Stimulated activated naive CD8-positive, alpha-beta T cell treated with anti-CD3 and anti-CD28 coated beads, Interleukin-15, amount 100 ng/mL, for 72 hours (primary cell): Measurements from ENCODE around the gene ACOX1.

Experiments
- ATAC-seq: fragments of 150-1000 bp; cut with Tn5 transposase; 2 replicates; pipeline ENCODE4 v1.10.0; 2021; ENCODE audit warnings: mild to moderate bottlenecking, moderate library complexity
- DNase-seq, 2 donors: peaks; one replicate each; pipeline ENCODE4 v3.0.0; 2021 to 2022
- H3K27ac Mint-ChIP-seq, 2 donors: one replicate each; pipeline ENCODE4 v1.8.0; 2022; ENCODE audit warnings: mild to moderate bottlenecking in 2 of 2, mixed read lengths in 2 of 2, moderate library complexity in 2 of 2
- H3K27me3 Mint-ChIP-seq: one replicate; pipeline ENCODE4 v1.8.0; 2022; ENCODE audit warnings: mixed read lengths
- H3K4me1 Mint-ChIP-seq: one replicate; pipeline ENCODE4 v1.8.0; 2022; ENCODE audit warnings: mild to moderate bottlenecking, mixed read lengths
- H3K4me3 Mint-ChIP-seq, 2 donors: one replicate each; pipeline ENCODE4 v1.8.0; 2022; ENCODE audit warnings: mild to moderate bottlenecking in 2 of 2, mixed read lengths in 2 of 2, moderate library complexity in 1 of 2
- H3K9me3 Mint-ChIP-seq, 2 donors: one replicate each; pipeline ENCODE4 v1.8.0; 2022; ENCODE audit warnings: mixed read lengths in 2 of 2

The ACOX1 gene

DNA sequence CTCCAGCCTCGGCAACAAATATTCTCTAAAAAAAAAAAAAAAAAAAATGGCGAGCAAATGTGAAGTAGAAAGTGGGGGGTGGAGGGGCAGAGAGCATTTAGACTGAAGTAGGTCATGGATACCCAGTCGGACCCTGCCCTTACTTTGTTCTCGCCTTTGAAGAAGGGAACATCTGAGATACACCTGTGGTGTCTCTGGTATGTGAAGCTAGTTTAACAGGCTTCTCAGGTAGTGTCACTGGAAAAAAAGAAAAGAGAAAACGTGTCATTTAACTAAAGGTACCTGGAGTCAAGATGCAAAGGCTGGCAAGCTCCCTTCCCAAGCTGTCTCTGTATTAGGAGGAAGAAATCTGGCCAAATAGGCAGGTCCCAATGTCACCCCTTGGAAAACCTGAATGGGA lies 46.1 kb downstream of the ACOX1 start:
- Mint-ChIP-seq H3K4me1 (no peaks in the 10 kb centered on the region), H3K27me3 (no peaks in the 10 kb centered on the region), H3K9me3 (no peaks in the 10 kb centered on the region), H3K4me3 (no peak overlapping the region), H3K27ac (no peak overlapping the region)
- ATAC-seq (no peak), DNase-seq (no peak)

DNA sequence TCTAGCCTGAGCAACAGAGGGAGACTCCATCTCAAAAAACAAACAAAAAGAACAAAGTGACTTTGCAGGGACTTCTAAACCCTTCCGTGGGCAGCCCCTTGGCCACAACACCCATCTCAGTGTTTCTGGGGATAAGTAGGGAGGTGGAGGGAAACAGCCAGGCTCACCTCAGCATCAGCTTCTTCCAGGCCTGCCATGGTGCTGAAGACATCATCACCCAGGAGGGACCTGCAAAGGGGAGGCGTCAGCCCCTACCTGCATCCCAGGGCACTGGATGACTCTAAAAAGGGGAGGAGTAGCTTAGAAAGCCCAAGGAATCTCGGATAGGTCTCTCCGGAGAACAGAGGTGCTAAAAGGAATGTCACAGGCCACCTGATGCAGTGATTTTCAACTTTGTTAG lies 47.9 kb downstream of the ACOX1 start:
- no peaks in the 10 kb centered on the region for H3K4me1 Mint-ChIP-seq
- DNase-seq, result no peak
- no peak overlapping the region for H3K4me3 Mint-ChIP-seq
- H3K9me3 Mint-ChIP-seq, result no peaks in the 10 kb centered on the region
- no peaks in the 10 kb centered on the region for H3K27me3 Mint-ChIP-seq
- no peak for ATAC-seq
- no peak overlapping the region for H3K27ac Mint-ChIP-seq

GRCh38 chr17:75927286-75927922 lies 51.6 kb downstream of the ACOX1 start:
- H3K9me3 Mint-ChIP-seq, result no peaks in the 10 kb centered on the region
- no peak for DNase-seq
- no peak overlapping the region for H3K27ac Mint-ChIP-seq
- no peaks in the 10 kb centered on the region for H3K27me3 Mint-ChIP-seq
- no peaks in the 10 kb centered on the region for H3K4me1 Mint-ChIP-seq
- no peak overlapping the region for H3K4me3 Mint-ChIP-seq
- no peak for ATAC-seq

DNA sequence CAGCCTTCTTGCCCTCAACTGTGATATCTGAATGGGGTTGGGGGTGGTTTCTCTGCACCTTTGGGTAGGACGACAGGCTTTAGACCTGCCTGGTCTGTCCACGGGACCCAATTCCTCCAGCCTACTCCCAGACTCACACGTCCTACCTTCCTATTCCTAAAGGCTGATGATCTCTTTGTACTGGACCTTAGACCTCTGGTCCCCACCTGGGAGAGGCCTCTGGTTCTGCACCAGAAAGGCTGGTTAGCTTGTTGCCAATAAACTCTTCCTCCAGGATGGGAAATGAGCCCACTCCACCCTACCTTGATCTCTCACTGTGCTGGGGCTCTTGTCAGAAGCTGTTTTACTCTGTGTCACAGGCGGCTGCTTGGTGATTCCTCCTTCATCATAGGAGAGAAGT lies 52.5 kb downstream of the ACOX1 start:
- Mint-ChIP-seq H3K4me3 (no peak overlapping the region), H3K4me1 (no peaks in the 10 kb centered on the region), H3K9me3 (no peaks in the 10 kb centered on the region), H3K27ac (no peak overlapping the region), H3K27me3 (no peaks in the 10 kb centered on the region)
- ATAC-seq (no peak), DNase-seq (no peak)

GRCh38 chr17:75925912-75926311 lies 53.1 kb downstream of the ACOX1 start:
- no peaks in the 10 kb centered on the region for H3K4me1 Mint-ChIP-seq
- H3K27me3 Mint-ChIP-seq, result no peaks in the 10 kb centered on the region
- no peak for ATAC-seq
- H3K9me3 Mint-ChIP-seq, result no peaks in the 10 kb centered on the region
- H3K27ac Mint-ChIP-seq, result no peak overlapping the region
- H3K4me3 Mint-ChIP-seq, result no peak overlapping the region
- DNase-seq, result no peak

GRCh38 chr17:75925103-75925502 lies 53.9 kb downstream of the ACOX1 start:
- no peak overlapping the region for H3K4me3 Mint-ChIP-seq
- H3K9me3 Mint-ChIP-seq, result no peaks in the 10 kb centered on the region
- H3K27ac Mint-ChIP-seq, result no peak overlapping the region
- no peak for DNase-seq
- ATAC-seq, result no peak
- H3K27me3 Mint-ChIP-seq, result no peaks in the 10 kb centered on the region
- no peaks in the 10 kb centered on the region for H3K4me1 Mint-ChIP-seq

GRCh38 chr17:75922963-75923874 lies 55.7 kb downstream of the ACOX1 start:
- peak overlapping the region in 1 of 2 donors; percentile 42 for H3K27ac Mint-ChIP-seq
- no peaks in the 10 kb centered on the region for H3K4me1 Mint-ChIP-seq
- H3K9me3 Mint-ChIP-seq, result no peaks in the 10 kb centered on the region
- ATAC-seq (no peak), DNase-seq (no peak)
- no peaks in the 10 kb centered on the region for H3K27me3 Mint-ChIP-seq
- H3K4me3 Mint-ChIP-seq, result no peak overlapping the region

- DNase-seq (no peak), ATAC-seq (no peak)
- Mint-ChIP-seq H3K9me3 (no peaks in the 10 kb centered on the region), H3K27me3 (no peaks in the 10 kb centered on the region), H3K4me1 (no peaks in the 10 kb centered on the region), H3K27ac (peak overlapping the region; percentile 54 to 62), H3K4me3 (no peak overlapping the region)
Measured at GRCh38 chr17:75922173-75922961, 56.6 kb downstream of the ACOX1 start.

DNA sequence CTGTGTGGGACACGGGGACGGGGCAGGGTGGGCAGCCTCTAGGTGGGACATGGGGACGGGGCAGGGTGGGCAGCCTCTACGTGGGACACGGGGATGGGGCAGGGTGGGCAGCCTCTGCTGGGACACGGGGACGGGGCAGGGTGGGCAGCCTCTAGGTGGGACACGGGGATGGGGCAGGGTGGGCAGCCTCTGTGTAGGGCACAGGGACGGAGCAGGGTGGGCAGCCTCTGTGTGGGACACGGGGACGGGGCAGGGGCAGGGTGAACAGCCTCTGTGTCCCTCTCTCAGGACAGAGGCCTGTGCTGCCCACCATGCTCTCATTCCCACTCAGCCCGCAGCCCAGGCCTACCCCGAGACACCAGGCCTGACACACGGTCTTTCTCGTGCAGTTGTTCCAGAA lies 57.4 kb downstream of the ACOX1 start:
- H3K9me3 Mint-ChIP-seq, result no peaks in the 10 kb centered on the region
- no peak for DNase-seq
- no peak overlapping the region for H3K4me3 Mint-ChIP-seq
- no peaks in the 10 kb centered on the region for H3K4me1 Mint-ChIP-seq
- H3K27ac Mint-ChIP-seq, result peak overlapping the region in 1 of 2 donors; percentile 54
- H3K27me3 Mint-ChIP-seq, result no peaks in the 10 kb centered on the region
- ATAC-seq, result no peak

DNA sequence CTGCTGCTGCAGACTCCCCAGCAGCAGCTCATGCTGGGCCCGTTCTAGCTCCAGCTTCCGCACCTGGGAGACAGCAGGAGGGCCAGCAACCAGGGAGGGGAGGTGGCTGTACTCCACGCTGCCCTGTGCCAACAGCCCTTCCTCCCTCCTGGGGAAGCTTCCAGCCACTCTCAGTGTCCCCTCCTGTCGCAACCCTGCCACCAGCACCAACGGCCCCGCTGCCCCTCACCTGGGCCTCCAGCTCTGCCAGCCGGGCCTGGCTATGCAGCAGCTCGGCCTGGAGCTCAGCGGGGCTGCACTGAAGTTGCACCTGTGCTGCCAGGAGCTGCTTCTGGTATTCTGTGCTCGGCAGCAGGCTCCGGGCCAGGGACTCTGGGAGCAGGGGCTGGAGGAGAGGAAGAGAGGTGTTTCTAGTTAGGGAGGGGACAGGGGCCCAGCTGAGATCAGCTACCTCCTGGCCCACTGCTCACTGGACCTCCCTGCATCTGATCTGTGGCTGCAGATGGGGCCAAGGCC lies 58.9 kb downstream of the ACOX1 start:
- H3K4me1 Mint-ChIP-seq, result no peaks in the 10 kb centered on the region

GRCh38 chr17:75919611-75920010 lies 59.4 kb downstream of the ACOX1 start:
- Mint-ChIP-seq H3K4me1 (no peaks in the 10 kb centered on the region), H3K27ac (no peak overlapping the region), H3K27me3 (no peaks in the 10 kb centered on the region), H3K4me3 (no peak overlapping the region), H3K9me3 (no peaks in the 10 kb centered on the region)
- ATAC-seq (no peak), DNase-seq (no peak)

More for the DNA sequence above, 58.9 kb downstream of the ACOX1 start:
- no peak overlapping the region for H3K4me3 Mint-ChIP-seq
- no peaks in the 10 kb centered on the region for H3K27me3 Mint-ChIP-seq
- H3K9me3 Mint-ChIP-seq, result no peaks in the 10 kb centered on the region
- no peak for ATAC-seq
- DNase-seq, result no peak
- H3K27ac Mint-ChIP-seq, result no peak overlapping the region

DNA sequence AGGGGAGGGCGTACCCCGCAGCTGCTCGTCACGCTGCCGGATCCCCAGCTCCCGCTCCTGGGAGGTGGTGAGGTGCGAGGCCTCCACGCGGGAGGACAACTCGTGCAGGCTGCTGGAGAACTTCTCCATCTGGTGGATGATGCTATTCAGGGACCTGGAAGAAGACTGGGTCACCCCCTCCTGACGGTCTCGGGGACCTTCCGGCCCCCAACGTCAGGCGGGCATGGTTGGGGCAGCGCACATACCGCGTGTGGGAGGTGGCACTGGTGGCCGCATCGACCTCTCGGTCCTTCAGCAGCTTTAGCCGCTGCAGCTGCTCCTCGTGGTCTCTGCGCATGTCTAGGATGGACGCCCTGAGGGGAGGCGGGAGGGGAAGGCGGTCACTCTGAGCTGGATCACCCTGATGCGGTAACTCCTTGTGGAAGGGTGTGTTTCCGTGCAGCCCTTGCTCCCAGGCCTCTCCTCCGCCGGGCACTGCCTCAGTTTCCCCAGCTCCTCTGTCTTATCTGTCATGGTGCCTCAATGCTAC lies 61.0 kb downstream of the ACOX1 start:
- DNase-seq, result no peak
- Mint-ChIP-seq H3K27ac (no peak overlapping the region), H3K9me3 (no peaks in the 10 kb centered on the region), H3K4me1 (no peaks in the 10 kb centered on the region), H3K4me3 (no peak overlapping the region), H3K27me3 (no peaks in the 10 kb centered on the region)
- ATAC-seq, result no peak

DNA sequence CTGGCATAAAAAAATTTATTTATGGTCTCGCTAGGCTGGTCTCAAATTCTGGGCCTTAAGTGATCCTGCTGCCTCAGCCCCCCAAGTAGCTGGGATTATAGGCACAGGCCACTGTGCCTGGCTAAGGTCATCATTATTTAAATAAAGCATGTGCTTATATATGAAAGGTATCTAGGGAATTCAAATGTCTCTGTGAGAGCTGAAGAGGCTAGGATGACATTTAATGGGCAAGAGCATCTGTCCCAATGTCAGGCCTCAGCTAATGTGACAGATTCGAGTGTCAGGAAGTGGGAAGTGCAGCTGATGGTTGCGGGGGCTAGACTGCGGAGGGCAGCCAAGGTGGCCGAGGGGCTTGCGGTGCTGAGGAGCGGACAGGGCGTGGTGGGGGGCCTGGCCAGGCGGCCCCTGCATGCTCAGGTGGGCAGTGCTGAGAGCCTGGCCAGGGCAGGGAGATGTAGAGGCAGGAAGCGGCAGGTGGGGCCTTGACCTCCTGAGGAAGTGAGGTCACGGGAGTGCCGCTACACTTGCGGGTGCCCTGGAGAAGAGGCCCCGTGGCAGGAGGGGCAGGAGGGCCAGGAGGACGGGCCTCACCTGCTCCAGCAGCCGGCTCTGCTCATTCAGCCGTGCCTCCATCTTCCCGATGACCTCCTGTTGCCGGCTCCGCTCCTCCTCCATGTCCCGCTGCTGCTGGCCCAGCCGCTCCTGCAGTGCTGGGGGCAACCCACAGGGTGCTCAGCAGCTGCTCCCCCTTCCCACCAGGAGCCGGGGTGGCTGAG lies 61.6 kb downstream of the ACOX1 start:
- Mint-ChIP-seq H3K4me1 (no peaks in the 10 kb centered on the region), H3K9me3 (no peaks in the 10 kb centered on the region), H3K27ac (peak overlapping the region in 1 of 2 donors; percentile 93), H3K4me3 (no peak overlapping the region), H3K27me3 (no peaks in the 10 kb centered on the region)
- ATAC-seq (no peak), DNase-seq (no peak)

DNA sequence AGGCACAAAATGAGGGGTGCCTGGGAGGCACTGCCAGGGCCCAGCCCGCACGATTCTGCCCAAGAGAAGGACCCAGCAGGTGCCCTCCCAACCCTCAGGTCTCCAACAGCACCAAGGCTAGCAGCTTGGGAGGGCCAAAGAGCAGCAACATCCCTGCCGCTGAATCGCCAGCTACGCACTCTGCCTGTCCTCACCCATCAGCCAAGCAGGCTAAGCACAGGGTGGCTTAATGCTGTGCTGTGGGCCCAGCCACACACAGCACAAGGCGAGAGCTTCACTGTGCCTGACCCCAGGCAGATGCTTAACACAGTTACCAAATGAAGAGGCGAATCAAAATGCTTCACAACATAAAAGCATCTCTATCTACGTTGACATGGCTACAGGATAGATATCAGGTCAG lies 63.7 kb downstream of the ACOX1 start:
- ATAC-seq (no peak), DNase-seq (no peak)
- H3K9me3 Mint-ChIP-seq, result no peaks in the 10 kb centered on the region
- no peak overlapping the region for H3K4me3 Mint-ChIP-seq
- peaks cover 1% of the 10 kb centered on the region for H3K4me1 Mint-ChIP-seq
- no peak overlapping the region for H3K27ac Mint-ChIP-seq
- H3K27me3 Mint-ChIP-seq, result no peaks in the 10 kb centered on the region
